K562 (cell line): ENCODE results near the gene GOLIM4. TPM values are rescaled to one million over a fixed set of nuclear protein-coding genes. Genes with fewer than 3 reads are reported as not detected.

Source experiments
- ATAC-seq: fragments of 200-7000 bp; cut with Tn5 transposase; 3 replicates; pipeline ENCODE4 v1.9.1; 2020; ENCODE audit warnings: moderate library complexity
- BruUV-seq: library from RNA; stranded (reverse); fragments of 400-500 nt; replicated peaks from 2 replicates; lab custom pipeline; 2021; lab: Mats Ljungman, UMichigan
- CTCF ChIA-PET: fragments of 300-600 bp; formaldehyde crosslinking; extraction: SDS; loops from one replicate; lab custom pipeline; 2021; ENCODE audit warnings: low intra/inter-chr PET ratio; lab: Yijun Ruan, JAX
- POLR2A ChIA-PET: fragments of 300-600, 350-650 bp; sonication (Branson Sonifier 250); formaldehyde crosslinking; extraction: SDS; loops from one replicate; lab custom pipeline; 2021; ENCODE audit warnings: antibody characterized with exemption, inconsistent platforms; lab: Yijun Ruan, JAX
- DNase-seq, 4 experiments: peaks; one replicate each; pipeline versions ENCODE4 v3.0.0 to v3.0.0-alpha.2; 2011 to 2018; ENCODE audit warnings: low spot score in 3 of 4, mixed read lengths in 3 of 4; ENCODE audit errors: extremely low read depth in 1 of 4
- FAIRE-seq: peaks from 2 replicates; lab custom pipeline; 2011; peaks lifted over from hg19 to GRCh38; lab: Jason Lieb, UNC
- H2AFZ ChIP-seq: 2 replicates; pipeline ENCODE4 v1.6.0; 2011; ENCODE audit warnings: low read depth, low read length, control low read depth, inconsistent platforms
- H3K27ac ChIP-seq: fragments of 200-600 bp; 3 replicates; pipeline ENCODE4 v1.8.0; 2011; ENCODE audit warnings: low read depth, mild to moderate bottlenecking, control low read depth, inconsistent platforms, low read length, moderate library complexity, mixed read lengths; ENCODE audit errors: extremely low read depth
- H3K27me3 ChIP-seq, 2 experiments: fragments of 300-600 bp in 1 of 2; 2 replicates in 1 of 2; 3 replicates in 1 of 2; pipeline versions ENCODE4 v1.6.0 to v1.8.0; 2011; ENCODE audit warnings: inconsistent platforms in 2 of 2, low read length in 2 of 2, mild to moderate bottlenecking in 1 of 2, mixed read lengths in 1 of 2, moderate library complexity in 1 of 2; ENCODE audit not compliant: control insufficient read depth in 2 of 2, insufficient read depth in 2 of 2
- H3K36me3 ChIP-seq: fragments of 300-600 bp; 3 replicates; pipeline ENCODE4 v1.8.0; 2011; ENCODE audit warnings: mild to moderate bottlenecking, low read length, inconsistent platforms; ENCODE audit not compliant: control insufficient read depth, insufficient read depth
- H3K4me1 ChIP-seq, 2 experiments: fragments of 200-600 bp in 1 of 2; replicated peaks in 1 of 2; 2 replicates in 1 of 2; 3 replicates in 1 of 2; pipeline versions ENCODE4 v1.5.1 to v1.8.0; 2011; ENCODE audit warnings: inconsistent platforms in 2 of 2, low read length in 2 of 2, mild to moderate bottlenecking in 1 of 2, mixed read lengths in 1 of 2, moderate library complexity in 1 of 2; ENCODE audit not compliant: control insufficient read depth in 2 of 2, insufficient read depth in 2 of 2
- H3K4me2 ChIP-seq: 2 replicates; pipeline ENCODE4 v1.6.1; 2011; ENCODE audit warnings: low read length, control low read depth, inconsistent platforms, mixed read lengths; ENCODE audit not compliant: insufficient read depth
- H3K4me3 ChIP-seq: fragments of 200-600 bp; sonication (generic), shearing (Covaris generic); 2 replicates; pipeline ENCODE4 v1.5.1; 2016; ENCODE audit warnings: control low read depth, inconsistent platforms
- H3K79me2 ChIP-seq: fragments of 200-600 bp; 3 replicates; pipeline ENCODE4 v1.8.0; 2011; ENCODE audit warnings: low read length, inconsistent platforms; ENCODE audit not compliant: control insufficient read depth, insufficient read depth
- H3K9ac ChIP-seq, 2 experiments: 2 replicates each; pipeline versions ENCODE4 v1.6.0 to v1.6.1; 2011; ENCODE audit warnings: low read depth in 2 of 2, low read length in 2 of 2, control low read depth in 1 of 2, inconsistent platforms in 1 of 2, mild to moderate bottlenecking in 1 of 2, mixed read lengths in 1 of 2; ENCODE audit not compliant: insufficient read depth in 1 of 2
- H3K9me1 ChIP-seq: one replicate; pipeline ENCODE4 v1.6.0; 2011; ENCODE audit warnings: inconsistent platforms, mild to moderate bottlenecking, low read length, moderate library complexity; ENCODE audit not compliant: control insufficient read depth, insufficient read depth
- H3K9me3 ChIP-seq: replicated peaks from 2 replicates; pipeline ENCODE4 v1.5.1; 2011; ENCODE audit warnings: low read depth, low read length, inconsistent platforms; ENCODE audit not compliant: control insufficient read depth, insufficient read depth
- H4K20me1 ChIP-seq: replicated peaks from 2 replicates; pipeline ENCODE4 v1.6.1; 2011; ENCODE audit warnings: low read length, inconsistent platforms, mixed read lengths; ENCODE audit not compliant: control insufficient read depth, insufficient read depth
- NFIC ChIP-seq: fragments of 450-650 bp; IDR thresholded peaks from 2 replicates; pipeline ENCODE4 v1.6.1; 2017; ENCODE audit warnings: mild to moderate bottlenecking, inconsistent platforms
- SP1 ChIP-seq: sonication (generic); formaldehyde crosslinking; IDR thresholded peaks from 2 replicates; pipeline ENCODE4 v1.8.1; 2022; ENCODE audit warnings: mild to moderate bottlenecking, missing genetic modification reagents
- ZBTB40 ChIP-seq, 2 experiments: fragments of 450-650 bp in 1 of 2; sonication (generic) in 1 of 2; formaldehyde crosslinking in 1 of 2; IDR thresholded peaks; 2 replicates each; pipeline versions ENCODE4 v1.7.1 to v1.9.0; 2016 to 2022; ENCODE audit warnings: inconsistent platforms in 1 of 2, mild to moderate bottlenecking in 1 of 2, missing genetic modification reagents in 1 of 2
- WGBS: fragments of 100-300 bp; shearing (Covaris generic); methylation state at CpG from one replicate; pipeline ENCODE4 v1.1.6; 2016; ENCODE audit warnings: low coverage, mixed read lengths; ENCODE audit not compliant: insufficient coverage; ENCODE audit errors: missing lambda C conversion rate; 5-methylcytosine and 5-hydroxymethylcytosine counted together
- in situ Hi-C: fragments of 300-500 bp; cut with MboI; formaldehyde crosslinking; loops from 4 replicates; pipeline ENCODE4 v1.15.0; 2018; ENCODE audit warnings: inconsistent platforms, mixed read lengths
- intact Hi-C: fragments of 100-400 bp; cut with micrococcal nuclease; formaldehyde crosslinking; loops from 2 replicates; pipeline ENCODE4 v1.14.2; 2022
- polyA plus RNA-seq, 8 experiments: library from polyadenylated mRNA; depleted of rRNA in 4 of 8; stranded (reverse) in 5 of 8; unstranded in 3 of 8; fragments of >200 nt; fragmentation: Nextera tagmentation in 2 of 8; fragmentation: Illumina TruSeq in 1 of 8; extraction: Ambion mirVana in 2 of 8; extraction: Trizol in 1 of 8; gene quantifications; 2 replicates each; pipeline versions ENCODE4 v1.2.1 to v1.2.3, GENCODE V29; 2011 to 2014; ENCODE audit warnings: inconsistent platforms in 1 of 8, missing spikeins in 1 of 8
- total RNA-seq, 7 experiments: library from RNA; depleted of rRNA in 6 of 7; stranded (reverse); fragments of >200 nt in 6 of 7; fragmentation: Illumina TruSeq in 2 of 7; extraction: Trizol in 2 of 7; gene quantifications; 2 replicates each; pipeline versions ENCODE4 v1.2.1 to v1.2.3, GENCODE V29; 2011 to 2021; ENCODE audit warnings: low replicate concordance in 1 of 7

GOLIM4 gene
- total and polyA plus RNA-seq, 9 of the 15 experiments (the other 6 are each of a cell fraction or from before 2014, with no cell fraction given) = 9.3 to 39.4 (median 31.0) TPM

- H3K4me2 ChIP-seq = no peak overlapping the region
- H3K27ac ChIP-seq = no peak overlapping the region
- TF ChIP-seq ZBTB40 (IDR thresholded peaks at IDR 0.05) (peak; percentile 89), ZBTB40 (CRISPR knock-in tag; IDR thresholded peaks at IDR 0.05) (peak; percentile 71), NFIC (peak; percentile 16; the same call in 1 of the 2 replicates), SP1 (CRISPR knock-in tag) (no peak)
- no peaks in the 10 kb centered on the region for H3K9me3 ChIP-seq
- no peaks in the 10 kb centered on the region for H3K79me2 ChIP-seq
- no peaks in the 10 kb centered on the region for H3K36me3 ChIP-seq
- H3K27me3 ChIP-seq = no peaks in the 10 kb centered on the region
- ChIA-PET CTCF (no interaction called here), POLR2A (no interaction called here)
- no TSS peak for BruUV-seq
- H3K9ac ChIP-seq = no peak overlapping the region
- no peak overlapping the region for H2AFZ ChIP-seq
- no peaks in the 10 kb centered on the region for H3K9me1 ChIP-seq
- ATAC-seq (no peak), DNase-seq (no peak), FAIRE-seq (no peak)
- H3K4me3 ChIP-seq = no peak overlapping the region
- WGBS = 65% methylated on average over 4 of the region's 4 CpGs
- intact Hi-C loops (no loop called here), in situ Hi-C loops (no loop called here)
- H3K4me1 ChIP-seq = 0 out of 5 replicates have a peak, but pooled peaks cover 0 to 3% of the 10 kb centered on the region in 2 experiments
- H4K20me1 ChIP-seq = no peaks in the 10 kb centered on the region
These were observed 91.8 kb downstream of the GOLIM4 start for GRCh38 chr3:168003911-168004310.
